GM19455 (cell line): Measurements from ENCODE around the gene OR2T35.
"Not testable (repeated sequence)": the region's sequence is repeated elsewhere in the genome, so short reads cannot be mapped to it uniquely, and the experiment has no call there.

Source experiments
- ATAC-seq: cut with Tn5 transposase; IDR thresholded peaks from one replicate; pipeline ENCODE4 v1.9.1; 2021; ENCODE audit not compliant: unreplicated experiment

Gene OR2T35, protein sequence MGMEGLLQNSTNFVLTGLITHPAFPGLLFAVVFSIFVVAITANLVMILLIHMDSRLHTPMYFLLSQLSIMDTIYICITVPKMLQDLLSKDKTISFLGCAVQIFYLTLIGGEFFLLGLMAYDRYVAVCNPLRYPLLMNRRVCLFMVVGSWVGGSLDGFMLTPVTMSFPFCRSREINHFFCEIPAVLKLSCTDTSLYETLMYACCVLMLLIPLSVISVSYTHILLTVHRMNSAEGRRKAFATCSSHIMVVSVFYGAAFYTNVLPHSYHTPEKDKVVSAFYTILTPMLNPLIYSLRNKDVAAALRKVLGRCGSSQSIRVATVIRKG

DNA sequence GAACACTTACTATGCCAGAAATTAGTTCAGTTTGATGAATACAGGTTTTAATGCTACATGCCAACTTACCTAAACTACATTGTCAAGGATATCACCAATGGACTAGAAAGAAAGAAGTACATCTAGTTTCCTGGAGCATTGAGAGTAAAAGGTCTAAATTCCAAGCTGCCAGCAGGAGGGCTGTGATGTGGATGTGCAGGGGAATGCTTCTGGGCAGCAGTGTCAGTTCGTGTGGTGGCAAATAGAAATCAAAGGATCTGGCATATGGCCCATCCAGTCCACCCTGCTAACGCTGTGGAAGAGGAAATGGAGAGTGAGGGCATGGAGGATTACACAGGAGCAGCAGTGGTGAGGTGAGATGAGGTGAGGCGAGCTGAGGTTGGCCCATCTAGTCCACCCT is at the start of gene OR2T35:
OR2T35 (minus strand) TSS at position 101 of the 400 bp plus-strand sequence. CDS start 6,020 bp downstream, outside the sequence.
- not testable (repeated sequence) for ATAC-seq

DNA sequence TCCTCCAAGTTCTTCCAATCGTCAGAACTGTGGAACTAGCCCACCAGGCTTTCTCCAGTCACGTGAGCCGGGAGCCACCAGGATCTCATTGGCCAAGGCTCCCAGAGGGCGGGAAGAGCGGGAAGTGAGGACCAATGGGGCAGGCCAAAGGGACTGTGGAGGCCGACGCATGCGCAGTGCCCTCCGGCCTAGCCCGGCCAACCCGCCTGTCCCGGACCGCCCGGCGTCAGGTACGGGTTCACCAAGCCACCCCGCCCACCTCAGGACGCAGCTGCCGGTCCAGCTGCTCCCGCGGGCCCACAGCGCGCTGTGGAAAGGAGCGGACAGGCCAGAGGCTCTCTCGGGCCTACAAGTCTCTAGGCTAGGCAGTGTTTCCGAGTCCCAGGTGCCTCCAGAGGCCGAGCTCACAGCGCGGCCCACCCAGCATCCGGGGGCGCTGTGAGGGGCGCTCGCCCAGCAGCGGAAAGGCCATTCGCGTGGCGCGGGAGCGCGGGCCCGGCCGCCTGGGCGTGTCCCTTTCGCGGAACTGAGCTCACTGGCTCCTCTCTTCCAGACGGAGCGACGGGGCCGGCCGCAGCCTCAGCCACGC is 46.6 kb upstream of the OR2T35 start:
- no peak for ATAC-seq

DNA sequence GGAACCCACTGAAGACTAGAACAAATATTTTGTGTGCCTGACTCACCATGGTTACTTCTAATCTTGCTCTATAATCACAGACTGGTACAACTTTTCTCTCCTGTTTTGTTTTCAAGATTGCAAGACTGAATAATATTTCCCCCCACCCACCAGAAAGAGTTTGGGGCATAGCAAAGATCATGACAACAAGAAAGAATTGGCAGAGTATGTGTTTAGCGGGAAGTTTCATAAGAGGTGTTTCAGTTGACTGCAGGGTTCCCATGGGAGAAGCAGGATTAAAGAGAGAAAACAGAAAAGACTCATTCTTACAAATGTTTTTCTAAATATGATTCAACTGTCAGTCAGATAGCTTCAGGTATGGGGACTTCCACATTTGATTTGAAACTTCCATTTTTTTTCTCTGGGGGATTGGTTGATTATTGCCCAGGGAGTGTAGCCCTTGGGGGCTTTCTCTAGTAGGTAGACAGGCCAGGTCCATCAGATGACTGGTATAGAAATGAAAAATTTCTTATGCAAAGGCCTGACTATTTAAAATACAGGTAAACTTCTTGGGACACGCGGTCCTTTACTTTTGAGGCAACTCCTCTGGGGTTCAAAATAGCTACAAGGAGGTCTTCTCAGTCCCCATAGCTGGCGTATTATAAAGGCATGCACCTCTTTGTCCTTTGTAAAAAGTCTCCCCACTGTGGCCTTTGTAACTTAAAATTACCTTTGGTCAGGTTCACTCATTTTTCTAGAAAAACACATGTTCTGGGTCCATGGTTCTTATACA is 43.6 kb upstream of the OR2T35 start:
- ATAC-seq = peak; percentile 39

DNA sequence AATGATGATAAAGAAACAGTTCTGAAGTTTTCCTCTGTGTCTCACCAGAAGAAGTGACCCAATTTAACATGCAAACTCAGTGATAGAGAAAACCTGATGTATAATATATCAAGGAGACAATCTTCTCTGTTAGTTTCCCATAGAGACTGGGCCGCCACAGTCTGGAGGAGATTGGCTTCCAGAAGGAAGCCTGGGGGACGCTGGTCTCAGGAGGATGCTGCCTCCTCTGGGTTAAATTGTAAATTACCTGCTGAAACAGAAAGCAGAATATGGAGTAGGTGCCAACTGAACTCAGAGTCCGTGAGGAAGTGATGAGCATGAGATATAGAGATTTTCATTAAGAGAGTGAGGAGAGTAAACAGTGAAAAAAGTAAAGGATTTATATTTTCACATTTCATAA is 41.7 kb upstream of the OR2T35 start:
- peak; percentile 94 for ATAC-seq

DNA sequence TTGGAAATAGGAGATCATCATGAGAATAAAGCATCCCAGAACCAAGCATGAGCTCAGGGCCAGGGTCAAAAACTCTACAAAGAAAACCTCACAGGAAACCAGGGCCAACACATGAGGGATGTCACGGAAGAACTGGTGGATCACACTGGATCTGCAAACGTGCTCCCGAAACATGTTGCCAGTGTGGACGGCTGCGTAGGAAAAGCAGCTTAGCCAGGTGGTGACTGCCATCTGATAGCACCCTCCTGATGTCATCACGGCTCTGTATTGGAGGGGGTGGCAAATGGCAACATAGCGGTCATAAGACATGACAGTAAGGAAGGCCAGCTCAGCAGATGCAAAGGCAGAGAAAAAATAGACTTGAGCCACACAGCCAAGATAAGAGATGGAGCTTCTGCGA is 36.6 kb upstream of the OR2T35 start:
- ATAC-seq = no peak

DNA sequence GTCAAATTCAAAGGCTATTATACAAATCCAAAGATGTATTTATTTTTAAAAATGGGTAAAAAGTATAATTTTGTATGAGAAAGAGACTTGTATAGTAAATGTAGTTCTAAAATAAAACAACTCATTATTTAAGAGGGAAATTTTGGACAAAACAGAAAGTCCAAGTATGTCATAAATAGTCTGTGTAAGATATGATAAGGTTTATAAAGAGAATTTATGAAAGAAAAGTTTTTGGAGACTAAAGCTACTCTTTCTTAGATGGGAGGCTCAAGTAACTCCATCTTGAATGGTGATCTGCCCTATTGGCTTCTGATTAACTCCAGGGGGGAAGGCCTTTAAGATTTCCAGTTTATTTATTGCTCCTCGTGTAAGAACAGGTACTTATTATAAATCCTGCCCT is 24.9 kb upstream of the OR2T35 start:
- no peak for ATAC-seq

DNA sequence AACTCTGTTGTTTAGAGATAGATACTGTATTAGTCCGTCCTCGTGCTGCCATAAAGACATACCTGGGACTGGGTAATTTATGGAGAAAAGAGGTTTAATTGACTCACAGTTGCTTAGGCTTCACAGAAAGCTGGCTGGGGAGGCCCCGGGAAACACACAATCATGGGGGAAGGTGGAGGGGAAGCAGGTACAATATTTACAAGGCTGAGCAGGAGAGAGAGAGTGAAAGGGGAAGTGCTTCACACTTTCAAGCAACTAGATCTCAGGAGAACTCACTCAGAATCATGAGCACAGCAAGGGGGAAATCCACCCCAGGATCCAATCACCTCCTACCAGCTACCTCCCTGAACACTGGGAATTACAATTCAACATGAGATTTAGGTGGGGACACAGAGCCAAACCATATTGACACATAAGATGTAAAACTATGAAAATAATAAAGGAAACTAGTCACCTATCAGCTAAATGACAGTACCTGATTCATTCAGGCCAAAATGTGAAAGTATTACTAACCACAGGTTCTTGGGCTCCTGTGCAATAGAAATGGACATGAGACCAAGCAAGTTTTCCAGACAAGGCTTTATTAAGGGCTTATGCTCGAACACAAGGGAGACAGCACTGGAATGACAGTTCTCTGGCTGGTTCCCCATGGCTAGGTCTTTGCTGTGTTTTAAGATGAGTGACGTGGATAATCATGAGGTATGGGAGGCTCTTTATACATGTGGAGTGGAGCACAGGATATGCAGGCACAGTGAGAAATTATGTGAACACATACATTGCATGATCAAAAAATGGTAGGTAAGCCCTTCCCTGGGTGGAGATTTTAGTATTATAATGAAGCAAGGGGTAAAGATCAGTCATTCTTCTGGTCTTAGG is 18.6 kb upstream of the OR2T35 start:
- ATAC-seq = peak; percentile 97

DNA sequence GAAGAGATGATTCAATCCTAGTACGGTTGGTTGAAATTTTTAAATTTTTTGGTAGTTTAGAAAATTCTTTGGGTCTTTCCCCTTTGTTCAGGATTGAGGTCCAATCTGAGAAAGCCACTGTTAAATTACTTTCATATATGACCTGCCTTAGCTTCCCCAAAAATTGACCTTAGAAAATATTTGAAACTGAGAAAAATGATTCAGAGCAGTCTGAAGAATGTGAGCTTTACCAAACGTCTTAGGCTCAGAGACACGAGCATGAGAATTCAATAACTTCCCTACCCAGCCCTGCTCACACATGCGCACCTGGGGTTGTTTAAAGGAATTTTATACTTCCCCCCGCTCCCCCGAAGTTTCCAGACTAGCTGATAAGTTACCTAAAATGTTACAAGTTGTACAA is 11.7 kb upstream of the OR2T35 start:
- not testable (repeated sequence) for ATAC-seq

DNA sequence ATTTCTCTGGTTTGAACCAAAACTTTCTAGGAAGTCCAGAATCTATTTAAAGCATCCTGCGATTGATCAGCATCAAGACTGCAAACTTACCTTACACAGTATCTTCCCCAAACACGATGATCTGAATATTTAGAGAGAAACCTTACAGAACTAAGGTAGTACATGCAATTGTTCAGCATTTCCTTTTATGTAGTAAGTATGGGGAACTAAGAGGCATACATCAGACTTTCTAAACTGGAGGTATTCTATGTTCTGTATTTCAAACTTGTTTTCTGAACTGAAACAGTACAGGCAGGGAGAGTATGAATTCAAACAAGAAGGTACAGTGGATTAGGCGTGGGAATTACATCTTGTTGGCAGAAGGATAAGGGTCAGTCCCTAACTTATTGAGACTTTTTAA is 10.3 kb upstream of the OR2T35 start, which contains the start of gene OR2T27:
OR2T27 (minus strand) TSS at position 175 of the 400 bp plus-strand sequence. CDS start 4,644 bp downstream, outside the sequence.
- not testable (repeated sequence) for ATAC-seq

DNA sequence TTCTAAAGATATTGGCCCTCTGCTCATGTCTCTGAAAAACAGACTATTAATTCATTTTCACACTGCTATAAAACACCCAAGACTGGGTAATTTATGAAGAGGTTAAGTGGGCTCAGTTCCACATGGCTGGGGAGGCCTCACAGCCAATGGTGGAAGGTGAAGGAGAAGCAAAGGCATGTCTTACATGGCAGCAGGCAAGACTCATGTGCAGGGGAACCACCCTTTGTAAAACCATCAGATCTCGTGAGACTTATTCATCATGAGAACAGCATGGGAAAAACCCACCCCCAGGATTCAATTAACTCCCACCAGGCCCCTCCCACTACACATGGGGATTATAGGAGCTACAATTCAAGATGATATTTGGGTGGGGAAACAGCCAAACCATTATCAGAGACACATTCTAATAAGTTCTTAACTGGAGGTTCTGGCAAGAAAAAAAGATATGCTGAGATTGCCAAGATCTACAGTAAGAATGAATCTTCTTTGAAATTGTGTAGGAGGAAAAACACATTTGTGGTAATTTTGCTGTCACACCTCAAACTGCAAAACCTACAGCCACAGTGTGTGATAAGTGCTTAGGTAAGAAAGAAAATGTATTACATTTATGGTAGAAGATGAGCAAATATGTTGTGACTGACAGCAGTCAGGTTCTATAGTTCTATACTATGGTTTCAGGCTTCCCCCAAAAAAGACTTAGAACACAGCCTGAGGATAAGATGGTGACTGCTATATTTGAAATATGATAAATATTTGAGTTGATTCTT is 3.9 kb upstream of the OR2T35 start:
- ATAC-seq = not testable (repeated sequence)

DNA sequence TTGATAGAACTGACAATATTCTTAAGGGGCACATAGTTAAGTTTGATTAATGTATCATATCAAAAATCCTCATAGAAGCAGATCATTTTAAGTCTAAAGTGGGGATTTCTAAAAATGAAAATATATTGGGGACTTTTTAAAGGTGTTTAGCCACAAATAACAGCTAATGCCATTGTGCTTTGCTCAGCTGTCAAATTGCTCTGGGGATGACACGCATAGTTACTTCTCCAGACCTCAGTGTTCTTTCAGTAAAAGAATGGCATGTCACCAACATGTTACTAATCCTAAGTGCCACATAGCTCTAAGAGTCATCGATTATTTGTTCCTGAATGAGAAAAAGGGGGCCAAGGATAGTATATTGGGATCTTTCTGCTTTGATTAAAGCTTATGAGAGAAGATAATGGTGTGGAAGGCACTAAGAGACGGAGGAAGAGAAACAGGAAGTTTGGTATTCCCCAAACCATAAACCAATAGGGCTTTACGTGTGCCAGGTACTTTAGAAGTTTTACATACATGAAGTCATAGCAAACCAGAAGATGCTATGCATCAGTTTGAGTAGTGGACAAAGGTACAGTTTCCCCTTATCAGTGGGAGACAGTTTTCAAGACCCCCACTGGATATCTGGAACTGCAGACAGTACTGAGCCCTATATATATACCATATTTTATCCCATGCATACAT is 2.0 kb downstream of the OR2T35 start:
- ATAC-seq = peak; percentile 68

DNA sequence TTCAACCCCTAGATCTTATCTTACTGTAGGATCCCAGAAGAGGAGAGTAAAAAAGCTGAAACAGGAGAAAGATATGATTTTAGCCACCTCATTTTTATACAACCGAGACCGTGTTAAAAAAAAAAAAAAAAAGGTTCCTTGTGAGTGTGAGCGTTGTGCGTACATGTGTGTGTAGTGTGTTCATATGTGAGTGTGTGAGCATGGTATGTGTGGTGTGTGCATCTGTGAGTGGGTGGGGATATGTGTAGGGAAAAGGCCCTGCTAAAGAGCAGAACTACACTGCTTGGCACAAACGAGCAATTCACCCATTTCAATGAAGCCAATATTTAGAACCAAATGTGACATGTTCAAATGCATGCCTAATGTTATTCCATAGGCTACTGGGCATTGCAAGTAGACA is 3.5 kb downstream of the OR2T35 start:
- ATAC-seq = not testable (repeated sequence)

DNA sequence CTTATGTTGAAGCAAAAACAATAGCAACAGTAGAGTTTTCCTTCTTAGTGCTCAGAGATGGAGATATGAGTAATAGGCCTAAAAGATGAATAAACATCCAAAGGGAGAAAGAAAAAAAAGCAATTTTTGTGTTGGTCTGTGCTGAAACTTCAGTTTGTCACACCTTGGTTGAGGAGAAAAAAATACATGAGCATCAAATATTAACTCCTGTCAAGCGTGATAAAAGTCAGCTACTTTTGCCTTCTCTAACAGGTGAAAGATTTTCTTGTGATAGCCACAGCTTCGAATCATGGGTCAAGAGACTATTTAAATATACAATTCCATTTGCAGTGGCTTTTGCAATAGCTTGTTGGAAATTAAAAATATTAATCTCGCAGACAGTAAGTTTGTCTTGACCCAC is 4.2 kb downstream of the OR2T35 start:
- ATAC-seq = not testable (repeated sequence)

DNA sequence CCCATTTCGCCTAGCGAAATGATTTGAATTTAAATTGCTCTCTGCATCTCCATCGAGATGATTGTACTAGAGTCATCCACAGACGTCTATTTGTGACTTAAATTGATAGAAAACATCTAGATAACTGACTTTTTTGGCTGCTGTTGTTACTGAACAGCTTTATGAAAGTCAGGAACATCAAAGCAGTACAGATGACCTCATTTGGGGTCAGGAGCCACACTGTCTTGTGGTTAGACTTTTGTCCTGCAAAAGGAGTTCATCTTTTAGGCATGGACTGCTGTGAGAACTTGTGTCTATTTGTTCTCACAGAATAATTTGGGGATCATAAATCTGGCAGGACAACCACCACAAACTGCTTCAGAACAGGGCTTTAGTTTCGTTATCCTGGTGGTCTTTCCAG is 5.4 kb downstream of the OR2T35 start:
- peak; percentile 35 for ATAC-seq

DNA sequence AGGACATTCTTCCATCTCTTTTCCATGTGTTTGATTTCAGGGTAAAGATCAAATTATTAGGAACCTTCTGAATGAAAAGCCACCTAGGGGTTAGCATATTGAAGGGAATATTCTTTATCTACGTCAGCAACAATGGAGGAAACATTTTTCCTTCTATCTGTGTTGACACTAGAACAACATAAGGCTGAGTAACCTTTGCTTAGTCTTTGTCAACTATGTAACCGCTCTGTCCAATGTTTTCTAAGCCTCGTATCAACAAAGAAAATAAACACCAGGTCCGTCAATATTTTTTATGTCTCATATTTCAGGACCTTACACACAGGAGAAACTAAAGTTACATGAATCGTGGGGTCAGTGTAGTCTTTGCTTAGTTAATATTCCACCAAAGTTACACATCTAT is 8.5 kb downstream of the OR2T35 start:
- not testable (repeated sequence) for ATAC-seq

DNA sequence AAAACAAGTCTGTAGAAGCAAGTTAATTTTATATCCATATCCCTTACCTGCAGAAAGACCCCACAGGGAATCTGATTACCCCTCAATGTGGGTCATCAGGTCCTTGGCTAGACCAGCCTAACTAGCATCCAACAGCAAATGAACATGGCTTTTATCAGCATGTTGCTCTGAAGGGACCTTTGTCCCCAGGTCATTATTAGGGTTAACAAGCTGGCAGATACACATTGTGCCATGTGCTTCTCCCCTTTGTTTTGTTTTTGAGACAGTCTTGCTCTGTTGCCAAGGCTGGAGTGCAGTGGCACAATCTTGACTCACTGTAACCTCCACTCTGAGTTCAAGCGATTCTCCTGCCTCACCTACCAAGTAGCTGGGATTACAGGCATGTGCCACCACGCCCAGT is 10.1 kb downstream of the OR2T35 start, which contains the start of gene OR2T11:
OR2T11 (minus strand) TSS at position 101 of the 400 bp plus-strand sequence. CDS start 7,963 bp downstream, outside the sequence.
- ATAC-seq = not testable (repeated sequence)

DNA sequence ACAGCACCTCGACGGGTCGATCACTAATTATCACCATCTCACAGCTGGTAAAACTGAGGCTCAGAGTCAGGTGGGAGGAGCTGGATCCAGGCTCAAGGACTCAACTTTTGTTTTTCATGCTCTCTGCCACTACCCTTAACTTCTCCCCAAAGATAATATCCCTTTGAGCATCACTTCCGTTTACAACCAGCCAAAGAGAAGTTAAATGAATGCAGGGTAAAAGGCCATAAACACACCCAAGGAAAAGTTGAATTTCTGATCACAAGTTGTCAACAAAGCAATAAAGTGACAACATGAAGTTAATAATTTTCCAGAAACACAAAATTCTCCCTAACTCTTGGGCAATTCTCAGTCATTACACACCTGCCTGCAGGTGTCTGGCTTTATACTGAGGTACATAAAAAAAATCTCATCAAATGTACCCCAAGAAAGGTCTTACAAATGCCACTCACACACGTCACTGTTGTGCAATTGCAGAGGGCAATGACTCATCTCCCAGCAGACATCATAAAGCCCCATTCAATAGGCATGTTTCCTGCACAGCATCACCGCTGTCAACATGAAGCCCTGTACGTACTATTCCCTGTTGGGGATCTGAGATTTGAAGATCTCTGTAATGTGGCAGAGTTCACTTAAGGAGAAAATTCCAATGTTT is 13.6 kb downstream of the OR2T35 start:
- no peak for ATAC-seq

DNA sequence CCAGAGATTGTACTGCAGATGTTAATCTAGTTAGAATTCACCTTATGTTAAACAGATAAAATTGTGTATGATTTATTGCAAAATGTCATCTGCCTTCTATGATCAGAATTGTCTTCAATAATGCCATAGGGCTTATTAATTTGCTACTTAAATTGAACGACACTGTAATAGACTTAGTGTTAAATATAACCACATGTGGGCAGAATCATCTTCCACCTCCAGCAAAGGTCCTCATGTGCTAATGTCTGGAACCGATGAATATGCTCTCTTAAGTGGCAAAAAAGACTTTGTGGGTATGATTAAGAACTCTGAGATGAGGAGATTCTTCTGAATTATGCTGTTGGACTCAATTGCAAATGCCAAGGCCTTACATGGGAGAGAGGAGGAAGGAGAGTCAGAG is 14.5 kb downstream of the OR2T35 start:
- ATAC-seq = no peak
